ENCODE data around the gene RASA2. TPM values are rescaled to one million over a fixed set of nuclear protein-coding genes. Genes with fewer than 3 reads are reported as not detected.

The RASA2 gene
- total and polyA plus RNA-seq, 2 experiments from 2014 or later, result 16.6 to 28.6 TPM

DNA sequence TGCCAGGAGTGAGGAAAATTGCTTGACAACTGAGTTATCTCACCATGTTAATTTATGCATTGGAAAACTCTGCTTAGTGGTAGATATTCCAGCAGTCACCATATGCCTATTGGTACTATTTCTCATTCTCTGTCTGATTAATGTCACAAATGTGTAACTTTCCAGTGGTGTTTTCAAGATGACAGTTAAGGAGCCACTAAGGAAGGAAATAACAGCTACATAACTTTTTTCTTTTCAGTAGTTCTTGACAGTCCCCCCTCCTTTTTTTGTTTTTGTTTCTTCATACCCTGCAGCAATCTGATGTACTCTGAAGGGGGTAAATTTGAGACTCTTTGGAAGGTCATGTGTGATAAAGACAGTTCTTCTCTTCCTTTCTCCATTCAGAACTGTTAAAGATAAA is 13.1 kb downstream of the RASA2 start:
- Histone ChIP-seq H3K4me1 (ENCODE audit: insufficient read depth) (no peaks in the 10 kb centered on the region), H3K79me2 (replicated peaks; ENCODE audit: insufficient read depth) (peaks cover 82% of the 10 kb centered on the region), H3K4me3 (no peak overlapping the region), H3K36me3 (ENCODE audit: insufficient read depth) (no peaks in the 10 kb centered on the region), H3K4me2 (no peak overlapping the region), H3K27me3 (ENCODE audit: insufficient read depth) (no peaks in the 10 kb centered on the region), H3K9me2 (ENCODE audit: insufficient read depth) (no peaks in the 10 kb centered on the region), H2AFZ (no peak overlapping the region), H3F3A (replicated peaks; ENCODE audit: low read depth) (no peaks in the 10 kb centered on the region), H4K20me1 (replicated peaks; ENCODE audit: insufficient read depth) (peaks cover 27% of the 10 kb centered on the region), H3K27ac (ENCODE audit: low read depth) (no peak overlapping the region)
- Mint-ChIP-seq H3K4me1 (peaks cover 2% of the 10 kb centered on the region; the same call in 1 of the 3 replicates), H3K27me3 (ENCODE audit: insufficient read depth, low read depth, poor library complexity) (peaks cover 3% of the 10 kb centered on the region), H3K27ac (no peak overlapping the region), H3K4me3 (no peak overlapping the region), H3K9me3 (no peaks in the 10 kb centered on the region), H3K36me3 (ENCODE audit: low read depth) (no peaks in the 10 kb centered on the region)
- no peak for TF ChIP-seq EZH2 (IDR thresholded peaks at IDR 0.05; ENCODE audit: low read depth, unreplicated experiment)
- no peak for TF ChIP-seq POLR2AphosphoS5 (IDR thresholded peaks at IDR 0.05; ENCODE audit: low read depth)
- TF ChIP-seq EZH2phosphoT487 (IDR thresholded peaks at IDR 0.05; ENCODE audit: unreplicated experiment), result no peak
- no peak for TF ChIP-seq ETS1 (IDR thresholded peaks at IDR 0.05)
- TF ChIP-seq STAT1 (IDR thresholded peaks at IDR 0.05; ENCODE audit: unreplicated experiment), result no peak
- TF ChIP-seq NANOG (IDR thresholded peaks at IDR 0.05; ENCODE audit: borderline replicate concordance), result no peak
- DNase-seq (ENCODE audit: low spot score), result no peak
- ATAC-seq, result no peak

- Histone ChIP-seq H3K9me2 (ENCODE audit: insufficient read depth) (no peaks in the 10 kb centered on the region), H3K36me3 (ENCODE audit: insufficient read depth) (no peaks in the 10 kb centered on the region), H3K79me2 (replicated peaks; ENCODE audit: insufficient read depth) (peaks cover 82% of the 10 kb centered on the region), H3K4me2 (no peak overlapping the region), H3F3A (replicated peaks; ENCODE audit: low read depth) (no peaks in the 10 kb centered on the region), H2AFZ (no peak overlapping the region), H4K20me1 (replicated peaks; ENCODE audit: insufficient read depth) (peaks cover 23% of the 10 kb centered on the region), H3K27ac (ENCODE audit: low read depth) (no peak overlapping the region), H3K27me3 (ENCODE audit: insufficient read depth) (no peaks in the 10 kb centered on the region), H3K4me3 (no peak overlapping the region), H3K4me1 (ENCODE audit: insufficient read depth) (no peaks in the 10 kb centered on the region)
- no peaks in the 10 kb centered on the region for H3K9me3 Mint-ChIP-seq
- H3K4me1 Mint-ChIP-seq, result peaks cover 2% of the 10 kb centered on the region; the same call in 1 of the 3 replicates
- peaks cover 3% of the 10 kb centered on the region for H3K27me3 Mint-ChIP-seq (ENCODE audit: insufficient read depth, low read depth, poor library complexity)
- DNase-seq (ENCODE audit: low spot score), result no peak
- no peak for ATAC-seq
- no peaks in the 10 kb centered on the region for H3K36me3 Mint-ChIP-seq (ENCODE audit: low read depth)
- no peak overlapping the region for H3K27ac Mint-ChIP-seq
- no peak overlapping the region for H3K4me3 Mint-ChIP-seq
- TF ChIP-seq NANOG (IDR thresholded peaks at IDR 0.05; ENCODE audit: borderline replicate concordance) (no peak), ZNF331 (CRISPR knock-in tag; IDR thresholded peaks at IDR 0.05; ENCODE audit: low read depth) (no peak), ZNF114 (CRISPR knock-in tag; IDR thresholded peaks at IDR 0.05) (no peak), REST (IDR thresholded peaks at IDR 0.05; ENCODE audit: unreplicated experiment) (no peak), POLR2AphosphoS5 (IDR thresholded peaks at IDR 0.05; ENCODE audit: low read depth) (no peak), EZH2phosphoT487 (IDR thresholded peaks at IDR 0.05; ENCODE audit: unreplicated experiment) (no peak), ETS1 (IDR thresholded peaks at IDR 0.05) (no peak), CREB1 (CRISPR knock-in tag; IDR thresholded peaks at IDR 0.05; ENCODE audit: low read depth) (no peak), EZH2 (IDR thresholded peaks at IDR 0.05; ENCODE audit: low read depth, unreplicated experiment) (no peak), STAT1 (IDR thresholded peaks at IDR 0.05; ENCODE audit: unreplicated experiment) (no peak)
Measured at GRCh38 chr3:141500397-141500796, 13.6 kb downstream of the RASA2 start.

Data from GM23338 (cell line).